ENCODE data around the gene ZNF593OS. TPM values are rescaled to one million over a fixed set of nuclear protein-coding genes. Genes with fewer than 3 reads are reported as not detected.

The ZNF593OS gene
- polyA plus RNA-seq, 1 donor from 2014 or later = not detected

- Histone ChIP-seq H4K20me1 (ENCODE audit: insufficient read depth) (no peaks in the 10 kb centered on the region), H3K9me3 (ENCODE audit: low read length) (no peaks in the 10 kb centered on the region), H3K27ac (ENCODE audit: low read length) (no peak overlapping the region), H3K4me2 (ENCODE audit: low read length) (no peak overlapping the region), H3K79me2 (replicated peaks; ENCODE audit: insufficient read depth, low read length) (no peaks in the 10 kb centered on the region), H3K36me3 (ENCODE audit: insufficient read depth, low read length) (no peaks in the 10 kb centered on the region), H3F3A (ENCODE audit: insufficient read depth, low read length, poor library complexity, severe bottlenecking) (no peaks in the 10 kb centered on the region), H3K9ac (ENCODE audit: low read length) (no peak overlapping the region), H2AFZ (ENCODE audit: low read depth, low read length) (no peak overlapping the region), H3K9me2 (ENCODE audit: insufficient read depth, low read length) (no peaks in the 10 kb centered on the region), H3K27me3 (ENCODE audit: insufficient read depth, low read depth, low read length) (peaks cover 23% of the 10 kb centered on the region), H3K4me3 (ENCODE audit: low read length) (no peak overlapping the region)
- no peak for TF ChIP-seq REST (IDR thresholded peaks at IDR 0.05; ENCODE audit: borderline replicate concordance)
- TF ChIP-seq SMC3 (conservative IDR thresholded peaks at IDR 0.05; ENCODE audit: poor library complexity) = no peak
- TF ChIP-seq EZH2 (IDR thresholded peaks at IDR 0.05; ENCODE audit: borderline replicate concordance, insufficient read depth, low read length, poor library complexity, severe bottlenecking) = no peak
- TF ChIP-seq MXI1 (conservative IDR thresholded peaks at IDR 0.05; ENCODE audit: poor library complexity, severe bottlenecking) = no peak
- TF ChIP-seq POLR2AphosphoS5 (IDR thresholded peaks at IDR 0.05) = no peak
- no peak for TF ChIP-seq TAF1 (IDR thresholded peaks at IDR 0.05; ENCODE audit: low read depth)
- TF ChIP-seq CTCF (IDR thresholded peaks at IDR 0.05; ENCODE audit: poor library complexity, severe bottlenecking) = no peak
- TF ChIP-seq RAD21 (conservative IDR thresholded peaks at IDR 0.05) = no peak
- TF ChIP-seq EP300 (conservative IDR thresholded peaks at IDR 0.05; ENCODE audit: poor library complexity, severe bottlenecking) = no peak
Measured at GRCh38 chr1:26158271-26158907, 13.2 kb downstream of the ZNF593OS start.

DNA sequence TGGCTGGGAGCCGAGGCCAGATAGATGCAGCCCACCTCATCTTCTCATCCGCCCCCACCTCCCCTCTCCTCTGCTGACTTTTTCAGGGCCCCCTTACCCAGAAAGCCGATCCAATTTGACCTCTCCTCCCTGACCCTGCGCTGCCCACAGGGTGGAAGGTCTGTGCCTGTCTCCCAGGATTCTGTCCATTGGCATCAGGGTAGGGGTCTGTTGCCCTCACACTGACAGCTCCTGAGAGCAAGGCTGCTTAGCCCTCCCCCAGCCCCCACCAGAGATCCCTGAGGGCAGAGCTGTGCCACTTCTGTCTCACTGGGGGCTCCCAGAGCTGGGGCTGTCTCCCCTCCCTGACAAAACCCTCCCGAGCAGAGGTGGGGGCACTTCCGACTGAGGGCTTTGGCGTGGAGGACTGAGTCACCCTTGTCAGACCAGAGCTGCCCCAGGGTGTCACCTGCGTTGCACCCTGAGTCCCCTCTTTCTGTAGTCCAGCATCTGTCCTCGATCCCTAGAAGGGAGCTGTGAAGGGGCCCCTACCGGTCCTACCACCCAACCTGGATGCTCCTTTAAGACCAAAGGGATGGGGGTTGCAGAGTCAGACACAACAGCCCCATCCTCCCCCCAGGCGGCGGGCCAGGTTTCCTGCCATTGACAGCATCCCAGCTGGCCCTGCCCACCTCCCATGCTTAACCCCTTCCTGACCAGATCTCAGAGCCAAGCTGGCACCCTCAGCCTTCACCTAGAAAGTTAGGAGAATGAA lies 15.2 kb downstream of the ZNF593OS start:
- no peak overlapping the region for H3K4me2 ChIP-seq (ENCODE audit: low read length)

More for the DNA sequence above, 15.2 kb downstream of the ZNF593OS start:
- H3K36me3 ChIP-seq (ENCODE audit: insufficient read depth, low read length) = no peaks in the 10 kb centered on the region
- H3K9ac ChIP-seq (ENCODE audit: low read length) = no peak overlapping the region
- no peaks in the 10 kb centered on the region for H4K20me1 ChIP-seq (ENCODE audit: insufficient read depth)
- H3K79me2 ChIP-seq (replicated peaks; ENCODE audit: insufficient read depth, low read length) = no peaks in the 10 kb centered on the region
- TF ChIP-seq EZH2 (IDR thresholded peaks at IDR 0.05; ENCODE audit: borderline replicate concordance, insufficient read depth, low read length, poor library complexity, severe bottlenecking) (no peak), REST (IDR thresholded peaks at IDR 0.05; ENCODE audit: borderline replicate concordance) (no peak), SMC3 (conservative IDR thresholded peaks at IDR 0.05; ENCODE audit: poor library complexity) (no peak), RAD21 (conservative IDR thresholded peaks at IDR 0.05) (no peak), POLR2AphosphoS5 (IDR thresholded peaks at IDR 0.05) (no peak), EP300 (conservative IDR thresholded peaks at IDR 0.05; ENCODE audit: poor library complexity, severe bottlenecking) (no peak), TAF1 (IDR thresholded peaks at IDR 0.05; ENCODE audit: low read depth) (no peak), CTCF (IDR thresholded peaks at IDR 0.05; ENCODE audit: poor library complexity, severe bottlenecking) (no peak), MXI1 (conservative IDR thresholded peaks at IDR 0.05; ENCODE audit: poor library complexity, severe bottlenecking) (no peak)
- no peak overlapping the region for H2AFZ ChIP-seq (ENCODE audit: low read depth, low read length)
- no peaks in the 10 kb centered on the region for H3K9me3 ChIP-seq (ENCODE audit: low read length)
- H3K9me2 ChIP-seq (ENCODE audit: insufficient read depth, low read length) = no peaks in the 10 kb centered on the region
- H3K27me3 ChIP-seq (ENCODE audit: insufficient read depth, low read depth, low read length) = peaks cover 12% of the 10 kb centered on the region
- no peaks in the 10 kb centered on the region for H3F3A ChIP-seq (ENCODE audit: insufficient read depth, low read length, poor library complexity, severe bottlenecking)
- no peak overlapping the region for H3K4me3 ChIP-seq (ENCODE audit: low read length)
- no peak overlapping the region for H3K27ac ChIP-seq (ENCODE audit: low read length)

All from neural cell (in vitro differentiated cells).